ENCODE results near the gene PRKCE. TPM values are rescaled to one million over a fixed set of nuclear protein-coding genes. Genes with fewer than 3 reads are reported as not detected.

PRKCE gene
- total RNA-seq, 1 experiment from 2014 or later: 12.1 TPM

- Mint-ChIP-seq H3K36me3 (ENCODE audit: insufficient read depth, unreplicated experiment) (peaks cover 18% of the 10 kb centered on the region), H3K4me3 (ENCODE audit: unreplicated experiment) (no peak overlapping the region), H3K27me3 (ENCODE audit: insufficient read depth, unreplicated experiment) (no peaks in the 10 kb centered on the region), H3K4me1 (ENCODE audit: insufficient read depth, unreplicated experiment) (no peaks in the 10 kb centered on the region), H3K27ac (ENCODE audit: low read depth, unreplicated experiment) (no peak overlapping the region), H3K9me3 (ENCODE audit: unreplicated experiment) (no peaks in the 10 kb centered on the region)
- ChIA-PET POLR2A (no interaction called here), CTCF (interaction anchor here (0.9 to 1.6 kb wide), 4 partner anchors 10 to 448 kb away, joined by 3 to 5 read pairs (median 4); no protein-coding TSS in a partner anchor)
- TF ChIP-seq, protein P1, sequence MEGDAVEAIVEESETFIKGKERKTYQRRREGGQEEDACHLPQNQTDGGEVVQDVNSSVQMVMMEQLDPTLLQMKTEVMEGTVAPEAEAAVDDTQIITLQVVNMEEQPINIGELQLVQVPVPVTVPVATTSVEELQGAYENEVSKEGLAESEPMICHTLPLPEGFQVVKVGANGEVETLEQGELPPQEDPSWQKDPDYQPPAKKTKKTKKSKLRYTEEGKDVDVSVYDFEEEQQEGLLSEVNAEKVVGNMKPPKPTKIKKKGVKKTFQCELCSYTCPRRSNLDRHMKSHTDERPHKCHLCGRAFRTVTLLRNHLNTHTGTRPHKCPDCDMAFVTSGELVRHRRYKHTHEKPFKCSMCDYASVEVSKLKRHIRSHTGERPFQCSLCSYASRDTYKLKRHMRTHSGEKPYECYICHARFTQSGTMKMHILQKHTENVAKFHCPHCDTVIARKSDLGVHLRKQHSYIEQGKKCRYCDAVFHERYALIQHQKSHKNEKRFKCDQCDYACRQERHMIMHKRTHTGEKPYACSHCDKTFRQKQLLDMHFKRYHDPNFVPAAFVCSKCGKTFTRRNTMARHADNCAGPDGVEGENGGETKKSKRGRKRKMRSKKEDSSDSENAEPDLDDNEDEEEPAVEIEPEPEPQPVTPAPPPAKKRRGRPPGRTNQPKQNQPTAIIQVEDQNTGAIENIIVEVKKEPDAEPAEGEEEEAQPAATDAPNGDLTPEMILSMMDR (IDR thresholded peaks at IDR 0.05; ENCODE audit: unreplicated experiment): no peak
- no TSS peak for BruUV-seq (replicated peaks)
- intact Hi-C loops (cut with micrococcal nuclease): no loop called here
- no peak for DNase-seq (ENCODE audit: unreplicated experiment)
Observed at GRCh38 chr2:46018773-46019591, 367.5 kb downstream of the PRKCE start.

DNA sequence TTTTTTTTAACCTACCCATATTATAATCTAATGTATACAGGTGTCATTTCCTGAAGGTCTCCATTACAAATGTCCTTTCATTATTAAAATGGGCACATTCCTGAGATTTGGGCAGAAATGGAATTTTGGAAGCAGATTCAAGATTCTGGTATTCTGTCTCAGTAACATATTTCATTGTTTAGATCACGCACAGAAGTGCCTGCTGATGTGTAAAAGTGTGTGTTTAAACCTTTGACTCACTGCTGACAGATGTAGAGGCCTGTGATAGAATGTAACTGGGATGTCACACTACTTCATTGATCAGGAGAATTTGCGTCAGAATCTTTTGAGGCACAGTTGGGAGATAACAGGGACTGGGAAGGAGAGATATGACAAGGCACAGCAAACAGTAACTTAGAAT, 368.9 kb downstream of the PRKCE start:
- Mint-ChIP-seq H3K4me1 (ENCODE audit: insufficient read depth, unreplicated experiment) (no peaks in the 10 kb centered on the region), H3K4me3 (ENCODE audit: unreplicated experiment) (no peak overlapping the region), H3K36me3 (ENCODE audit: insufficient read depth, unreplicated experiment) (peaks cover 18% of the 10 kb centered on the region), H3K9me3 (ENCODE audit: unreplicated experiment) (no peaks in the 10 kb centered on the region), H3K27me3 (ENCODE audit: insufficient read depth, unreplicated experiment) (no peaks in the 10 kb centered on the region), H3K27ac (ENCODE audit: low read depth, unreplicated experiment) (no peak overlapping the region)
- DNase-seq (ENCODE audit: unreplicated experiment): no peak
- ChIA-PET CTCF (interaction anchor here (0.6 to 1.1 kb wide), 3 partner anchors 27 to 349 kb away, joined by 3 to 4 read pairs (median 3); no protein-coding TSS in a partner anchor), POLR2A (interaction anchor here (0.7 kb wide), 1 partner anchor 277 kb away, joined by 3 read pairs; the partner anchor contains the start of gene EPAS1)
- TF ChIP-seq, protein P1 (IDR thresholded peaks at IDR 0.05; ENCODE audit: unreplicated experiment): no peak
- no TSS peak for BruUV-seq (replicated peaks)
- intact Hi-C loops (cut with micrococcal nuclease): no loop called here

GRCh38 chr2:46023165-46023854, 371.8 kb downstream of the PRKCE start:
- no peaks in the 10 kb centered on the region for H3K4me1 Mint-ChIP-seq (ENCODE audit: insufficient read depth, unreplicated experiment)
- H3K36me3 Mint-ChIP-seq (ENCODE audit: insufficient read depth, unreplicated experiment): peaks cover 8% of the 10 kb centered on the region
- ChIA-PET POLR2A (no interaction called here), CTCF (interaction anchor here (0.6 to 2.3 kb wide), 4 partner anchors 11 to 441 kb away, joined by 3 to 10 read pairs (median 4); partner anchors contain the start of gene EPAS1)
- TF ChIP-seq, protein P1 (IDR thresholded peaks at IDR 0.05; ENCODE audit: unreplicated experiment): no peak
- no TSS peak for BruUV-seq (replicated peaks)
- no peak for DNase-seq (ENCODE audit: unreplicated experiment)
- no peaks in the 10 kb centered on the region for H3K9me3 Mint-ChIP-seq (ENCODE audit: unreplicated experiment)
- no peak overlapping the region for H3K27ac Mint-ChIP-seq (ENCODE audit: low read depth, unreplicated experiment)
- H3K4me3 Mint-ChIP-seq (ENCODE audit: unreplicated experiment): no peak overlapping the region
- intact Hi-C loops (cut with micrococcal nuclease): no loop called here
- H3K27me3 Mint-ChIP-seq (ENCODE audit: insufficient read depth, unreplicated experiment): no peaks in the 10 kb centered on the region

GRCh38 chr2:46024146-46024779, 372.8 kb downstream of the PRKCE start:
- DNase-seq (ENCODE audit: unreplicated experiment): no peak
- no TSS peak for BruUV-seq (replicated peaks)
- Mint-ChIP-seq H3K27me3 (ENCODE audit: insufficient read depth, unreplicated experiment) (no peaks in the 10 kb centered on the region), H3K27ac (ENCODE audit: low read depth, unreplicated experiment) (no peak overlapping the region), H3K9me3 (ENCODE audit: unreplicated experiment) (no peaks in the 10 kb centered on the region), H3K4me3 (ENCODE audit: unreplicated experiment) (no peak overlapping the region), H3K36me3 (ENCODE audit: insufficient read depth, unreplicated experiment) (peaks cover 10% of the 10 kb centered on the region), H3K4me1 (ENCODE audit: insufficient read depth, unreplicated experiment) (no peaks in the 10 kb centered on the region)
- TF ChIP-seq, protein P1 (IDR thresholded peaks at IDR 0.05; ENCODE audit: unreplicated experiment): no peak
- intact Hi-C loops (cut with micrococcal nuclease): no loop called here
- POLR2A ChIA-PET: no interaction called here
- CTCF ChIA-PET: interaction anchor here (0.7 to 2.3 kb wide), 4 partner anchors 11 to 440 kb away, joined by 3 to 10 read pairs (median 3); no protein-coding TSS in a partner anchor

Measured in MCF 10A (cell line).